Muscle of back (tissue), 13 donors: ENCODE results near the gene GPR155. TPM values are rescaled to one million over a fixed set of nuclear protein-coding genes. Genes with fewer than 3 reads are reported as not detected.

ENCODE experiments used
- DNase-seq, 3 donors: peaks; one replicate each; pipeline versions ENCODE4 v3.0.0 to v3.0.0-alpha.2; 2013
- long read RNA-seq, 9 donors: transcript quantifications; one replicate each; lab custom pipeline, GENCODE V29; 2026
- polyA plus RNA-seq, 10 donors: library from polyadenylated mRNA; unstranded; fragments of 120-200 nt; gene quantifications; one replicate each; pipeline ENCODE4 v1.2.1, GENCODE V29; 2013; ENCODE audit not compliant: insufficient read length in 10 of 10

Gene GPR155
- polyA plus RNA-seq, result 1 to 10 TPM; 2.2 to 6.1 (median 4.4) TPM
- long read RNA-seq, donor 1, full-length matches to known transcripts, result 1 of 1 reads
- long read RNA-seq, donor 1, partial matches to known transcripts, result 0 of 1 reads
- long read RNA-seq, donor 1, other reads (novel, unspliced or antisense), result 0 of 1 reads
- long read RNA-seq, donor 2, result 0 reads
- long read RNA-seq, donor 3, result 0 reads
- long read RNA-seq, donor 4, result 0 reads
- long read RNA-seq, donor 5, result 0 reads
- long read RNA-seq, donor 6, result 0 reads
- long read RNA-seq, donor 7, result 0 reads
- long read RNA-seq, donor 8, result 0 reads
- long read RNA-seq, donor 9, result 0 reads

- peak; percentile 31 to 89 (median 71) for DNase-seq
These were observed at the start of gene GPR155 for GRCh38 chr2:174486563-174487107. TSS of gene GPR155 (minus strand) at chr2:174487029. CDS start at chr2:174481956, 5,073 bp downstream.

GRCh38 chr2:174535757-174536703, 49.2 kb upstream of the GPR155 start:
- no peak for DNase-seq

- DNase-seq, result no peak
These were observed 48.3 kb upstream of the GPR155 start for GRCh38 chr2:174535083-174535482.

DNA sequence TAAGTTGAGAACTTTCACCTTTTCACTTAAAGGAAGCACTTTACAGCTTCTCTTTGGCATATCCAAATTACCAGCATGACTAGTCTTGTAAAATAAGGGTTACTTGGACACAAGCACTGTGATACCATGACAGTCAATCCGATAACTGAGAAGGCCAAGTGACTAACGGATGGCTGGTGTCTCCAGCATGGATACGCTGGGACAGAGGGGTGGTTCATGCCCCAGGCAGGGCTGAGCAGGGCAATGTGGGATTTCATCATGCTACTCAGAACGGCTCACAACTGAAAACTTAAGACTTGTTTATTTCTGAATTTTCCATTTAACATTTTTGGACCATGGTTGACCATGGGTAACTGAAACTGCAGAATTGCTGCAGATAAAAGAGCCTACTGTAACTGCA, 43.1 kb upstream of the GPR155 start:
- DNase-seq, result no peak

DNA sequence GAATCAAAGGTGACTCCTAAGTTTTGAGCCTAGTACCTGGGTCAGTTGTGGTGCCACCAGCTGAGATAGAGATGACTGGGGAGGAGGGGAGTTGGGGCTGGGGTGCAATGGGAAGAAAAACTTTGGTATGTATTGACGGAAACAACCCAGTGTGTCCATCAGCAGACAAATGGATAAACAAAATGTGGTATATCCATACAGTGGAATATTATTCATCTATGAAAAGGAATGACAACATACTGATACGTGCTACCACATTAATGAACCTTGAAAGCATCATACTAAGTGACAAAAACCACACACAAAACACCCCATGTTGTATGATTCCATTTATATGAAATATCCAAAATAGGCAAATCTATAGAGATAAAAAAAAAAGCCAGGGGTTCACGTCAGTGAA, 41.1 kb upstream of the GPR155 start:
- no peak for DNase-seq

- DNase-seq, result no peak
These were observed 40.4 kb upstream of the GPR155 start for GRCh38 chr2:174527101-174527721.

GRCh38 chr2:174524527-174524926, 37.7 kb upstream of the GPR155 start:
- DNase-seq, result no peak

GRCh38 chr2:174522553-174522952, 35.7 kb upstream of the GPR155 start:
- no peak for DNase-seq

DNA sequence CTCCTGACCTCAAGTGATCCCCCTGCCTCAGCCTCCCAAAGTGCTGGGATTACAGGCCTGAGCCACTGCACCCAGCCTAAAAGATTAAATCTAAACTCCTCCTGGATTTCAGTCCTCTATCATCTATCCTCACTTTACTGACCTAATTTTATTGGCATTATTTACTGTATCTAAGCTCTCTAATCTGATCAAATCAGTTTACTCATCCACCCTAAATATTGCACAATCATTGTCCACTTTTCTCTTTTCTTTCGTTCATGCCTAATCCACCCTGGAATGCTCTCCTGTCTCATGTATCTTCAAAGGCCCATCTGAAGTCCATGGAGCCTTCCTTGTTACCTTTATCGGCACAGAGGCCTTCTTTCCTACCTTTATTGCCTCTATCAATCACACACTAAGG, 31.6 kb upstream of the GPR155 start:
- no peak for DNase-seq

- DNase-seq, result no peak
These were observed 29.9 kb upstream of the GPR155 start for GRCh38 chr2:174516501-174517378.

DNA sequence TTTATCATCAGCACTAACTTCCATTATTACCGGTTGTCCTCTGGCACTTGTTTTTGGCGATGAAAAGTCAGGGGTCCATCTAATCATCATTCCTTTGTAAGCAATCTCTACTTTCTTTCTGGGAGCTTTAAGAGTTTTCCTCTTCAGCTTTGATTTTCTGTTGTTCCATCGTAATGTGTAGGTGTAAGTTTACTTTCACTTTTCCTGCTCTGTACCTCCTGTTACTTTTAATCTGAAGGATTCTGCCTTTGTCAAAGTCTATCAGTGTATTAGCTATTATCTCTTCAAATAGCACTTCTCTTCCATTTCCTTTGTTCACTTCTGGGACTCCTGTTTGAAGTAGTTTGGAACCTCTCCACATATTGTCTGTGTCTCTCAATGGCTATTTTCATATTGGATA, 25.5 kb upstream of the GPR155 start:
- DNase-seq, result no peak

DNA sequence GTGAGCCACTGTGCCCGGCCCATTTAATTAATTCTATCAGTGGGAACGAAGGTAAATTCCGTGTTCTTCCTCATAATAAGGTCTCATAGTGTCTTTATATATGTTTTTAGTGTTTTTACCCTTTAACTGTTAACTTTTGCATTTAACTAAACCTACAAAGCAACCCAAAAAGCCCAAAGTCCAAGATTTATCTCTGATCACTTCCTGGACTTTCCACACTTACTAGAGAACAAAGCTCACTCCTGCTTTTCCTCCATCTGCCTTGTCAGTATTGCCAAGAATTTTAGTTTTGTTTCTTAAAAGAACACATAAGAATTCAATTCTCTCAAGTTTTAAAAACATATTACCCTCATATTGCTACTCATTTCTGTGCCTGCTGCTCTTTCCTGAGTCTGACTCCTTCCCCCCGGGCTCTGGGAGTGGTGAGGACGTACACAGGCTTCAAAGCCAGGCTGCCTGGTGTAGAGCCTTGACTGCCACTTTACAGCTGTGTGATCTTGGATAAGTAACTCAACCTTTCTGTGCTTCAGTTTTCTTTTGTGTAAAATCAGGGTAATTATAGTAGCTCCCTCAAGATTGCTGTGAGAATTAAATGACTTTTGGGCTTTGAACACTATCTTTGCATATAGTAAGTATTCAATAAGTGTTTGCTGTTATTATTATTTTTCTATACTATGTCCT, 24.9 kb upstream of the GPR155 start:
- no peak for DNase-seq

DNA sequence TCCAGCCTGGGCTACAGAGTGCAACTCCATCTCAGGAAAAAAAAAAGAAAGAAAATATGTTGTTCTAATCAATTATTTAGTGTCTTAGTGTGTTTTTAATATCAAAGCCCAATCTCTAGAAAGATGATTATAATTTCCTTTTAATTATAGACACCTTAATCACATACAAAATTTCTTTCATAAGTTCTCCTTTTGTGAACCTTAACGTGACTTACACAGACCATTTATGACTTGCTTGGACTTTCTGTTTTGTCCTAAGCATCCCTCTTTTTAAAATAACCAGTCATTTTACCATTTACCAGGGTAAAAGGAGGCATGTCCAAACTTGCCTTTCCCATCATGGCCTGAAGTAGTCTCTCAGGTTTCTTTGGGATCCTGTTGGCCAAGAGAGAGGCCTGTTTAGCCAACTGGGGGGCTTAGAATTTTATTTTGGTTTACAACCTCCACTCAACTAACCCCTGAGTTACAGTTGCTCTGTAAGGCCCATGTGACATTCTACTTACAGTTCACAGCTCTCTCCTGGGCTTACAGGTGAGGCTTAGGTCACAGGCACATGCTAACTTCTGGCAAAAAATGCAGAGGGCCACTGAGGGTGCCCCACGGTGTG, 23.9 kb upstream of the GPR155 start:
- no peak for DNase-seq

- DNase-seq, result no peak
These were observed 16.5 kb upstream of the GPR155 start for GRCh38 chr2:174503161-174503809.

DNA sequence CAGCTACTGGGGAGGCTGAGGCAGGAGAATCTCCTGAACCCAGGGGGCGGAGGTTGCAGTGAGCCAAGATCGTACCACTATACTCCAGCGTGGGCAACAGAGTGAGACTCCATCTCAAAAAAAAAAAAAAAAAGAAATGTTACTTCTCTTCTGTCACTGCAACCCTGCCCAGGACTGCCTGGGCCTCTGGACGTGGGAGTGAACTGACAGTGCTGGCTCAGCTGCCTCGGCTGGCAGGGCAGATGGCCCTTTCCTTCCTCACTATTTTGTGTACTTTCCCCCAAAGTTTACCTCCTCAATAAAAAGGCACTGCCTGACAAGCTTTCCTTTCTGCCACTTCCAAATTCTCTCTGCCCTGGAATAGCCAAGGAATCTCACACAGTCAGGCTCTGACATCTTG, 12.5 kb upstream of the GPR155 start:
- DNase-seq, result no peak

- DNase-seq, result no peak
These were observed 8.7 kb upstream of the GPR155 start for GRCh38 chr2:174495365-174496012.

GRCh38 chr2:174493549-174494331, 6.9 kb upstream of the GPR155 start:
- DNase-seq, result no peak

- peak in 1 of 3 donors; percentile 3 for DNase-seq
These were observed 6.2 kb upstream of the GPR155 start for GRCh38 chr2:174492963-174493431.
